HG03460 (cell line): Measurements from ENCODE around the gene PITPNC1.
"Not testable (repeated sequence)": the region's sequence is repeated elsewhere in the genome, so short reads cannot be mapped to it uniquely, and the experiment has no call there.

Experiments
- ATAC-seq: cut with Tn5 transposase; IDR thresholded peaks from one replicate; pipeline ENCODE4 v1.9.1; 2021; ENCODE audit not compliant: unreplicated experiment

The PITPNC1 gene

GRCh38 chr17:67637901-67638641 is 261.0 kb downstream of the PITPNC1 start:
- no peak for ATAC-seq

DNA sequence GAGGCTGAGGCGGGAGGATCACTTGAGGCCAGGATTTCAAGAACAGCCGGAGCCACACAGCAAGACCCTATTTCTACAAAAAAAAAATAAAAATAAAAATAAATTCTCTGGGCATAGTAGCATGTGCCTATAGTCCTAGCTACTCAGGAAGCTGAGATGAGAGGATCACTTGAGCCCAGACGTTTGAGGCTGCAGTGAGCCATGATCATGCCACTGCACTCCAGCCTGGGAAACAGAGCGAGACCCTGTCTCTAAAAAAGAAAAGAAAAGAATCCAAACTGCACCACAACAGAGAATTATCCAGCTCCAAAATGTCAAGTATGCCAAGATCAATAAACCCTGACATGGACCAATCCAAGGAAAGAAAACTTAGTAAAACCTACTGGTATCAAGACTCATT is 261.8 kb downstream of the PITPNC1 start:
- ATAC-seq: no peak

GRCh38 chr17:67639555-67639954 is 262.5 kb downstream of the PITPNC1 start:
- ATAC-seq: no peak

- no peak for ATAC-seq
Measured at GRCh38 chr17:67639979-67640378, 262.9 kb downstream of the PITPNC1 start.

- no peak for ATAC-seq
Measured at GRCh38 chr17:67642488-67642887, 265.4 kb downstream of the PITPNC1 start.

- no peak for ATAC-seq
Measured at GRCh38 chr17:67644061-67644460, 267.0 kb downstream of the PITPNC1 start.

DNA sequence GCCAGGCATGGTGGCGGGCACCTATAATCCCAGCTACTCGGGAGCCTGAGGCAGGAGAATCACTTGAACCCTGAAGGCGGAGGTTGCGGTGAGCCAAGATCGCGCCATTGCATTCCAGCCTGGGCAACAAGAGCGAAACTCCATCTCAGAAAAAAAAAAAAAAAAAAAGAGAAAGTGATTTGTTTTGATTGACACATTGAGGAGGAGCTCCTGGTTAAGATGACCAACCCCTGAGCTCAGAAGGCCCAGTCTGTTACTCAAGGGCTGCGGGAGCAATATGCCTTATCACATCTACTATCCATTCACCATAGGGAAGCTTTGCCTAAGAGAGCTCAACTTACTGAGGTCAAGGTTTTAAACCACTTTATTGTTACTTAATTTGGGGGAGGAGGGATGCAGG is 268.1 kb downstream of the PITPNC1 start:
- ATAC-seq: not testable (repeated sequence)

- no peak for ATAC-seq
Measured at GRCh38 chr17:67646472-67646871, 269.4 kb downstream of the PITPNC1 start.

GRCh38 chr17:67647482-67647881 is 270.4 kb downstream of the PITPNC1 start:
- ATAC-seq: no peak

GRCh38 chr17:67648032-67648905 is 271.2 kb downstream of the PITPNC1 start:
- no peak for ATAC-seq

DNA sequence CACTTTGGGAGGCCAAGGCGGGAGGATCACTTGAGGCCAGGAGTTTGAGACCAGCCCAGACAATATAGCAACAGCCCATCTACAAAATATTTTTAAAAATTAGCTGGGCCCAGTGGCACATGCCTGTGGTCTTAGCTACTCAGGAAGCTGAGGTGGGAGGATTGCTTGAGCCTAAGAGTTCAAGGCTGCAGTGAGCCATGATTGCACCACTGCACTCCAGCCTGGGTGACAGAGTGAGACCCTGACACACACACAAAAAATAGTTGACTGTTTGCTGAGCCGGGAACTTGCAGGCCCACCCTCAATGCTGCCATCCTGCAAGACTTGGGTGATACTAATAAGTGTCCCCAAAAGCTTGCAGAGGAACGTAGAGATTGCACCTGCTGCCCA is 271.8 kb downstream of the PITPNC1 start:
- not testable (repeated sequence) for ATAC-seq

DNA sequence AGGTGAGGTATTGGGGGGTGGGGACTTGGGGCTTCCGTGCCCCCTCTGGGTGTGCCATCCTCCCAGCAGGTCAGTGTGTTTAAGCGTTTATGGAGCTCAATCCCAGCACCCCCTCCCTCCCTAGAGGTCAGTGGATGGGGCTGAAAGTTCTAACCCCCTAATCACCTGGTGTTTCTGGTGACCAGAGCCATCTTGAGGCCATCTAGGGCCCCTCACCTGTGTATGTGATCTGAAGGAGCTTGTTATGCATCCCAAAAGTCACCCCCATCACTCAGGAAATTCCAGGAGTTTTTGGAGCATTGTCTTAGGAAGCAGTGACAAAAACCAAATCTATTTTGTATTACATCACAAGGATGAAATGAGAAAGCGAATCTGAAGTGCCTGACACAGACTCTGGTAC is 272.8 kb downstream of the PITPNC1 start:
- ATAC-seq: no peak

DNA sequence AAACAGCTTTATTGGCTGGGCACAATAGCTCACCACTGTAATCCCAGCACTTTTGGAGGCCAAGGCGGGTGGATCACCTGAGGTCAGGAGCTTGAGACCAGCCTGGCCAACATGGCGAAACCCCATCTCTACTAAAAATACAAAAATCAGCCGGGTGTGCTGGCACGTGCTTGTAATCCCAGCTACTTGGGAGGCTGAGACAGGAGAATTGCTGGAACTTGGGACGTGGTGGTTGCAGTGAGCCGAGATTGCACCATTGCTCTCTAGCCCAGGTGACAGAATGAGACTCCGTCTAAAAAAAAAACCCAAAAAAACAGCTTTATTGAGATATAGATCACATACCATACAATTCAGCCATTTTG is 274.1 kb downstream of the PITPNC1 start:
- ATAC-seq: not testable (repeated sequence)

GRCh38 chr17:67652433-67652832 is 275.4 kb downstream of the PITPNC1 start:
- ATAC-seq: no peak

GRCh38 chr17:67655478-67656148 is 278.5 kb downstream of the PITPNC1 start:
- no peak for ATAC-seq

- ATAC-seq: no peak
Measured at GRCh38 chr17:67656494-67657203, 279.6 kb downstream of the PITPNC1 start.

DNA sequence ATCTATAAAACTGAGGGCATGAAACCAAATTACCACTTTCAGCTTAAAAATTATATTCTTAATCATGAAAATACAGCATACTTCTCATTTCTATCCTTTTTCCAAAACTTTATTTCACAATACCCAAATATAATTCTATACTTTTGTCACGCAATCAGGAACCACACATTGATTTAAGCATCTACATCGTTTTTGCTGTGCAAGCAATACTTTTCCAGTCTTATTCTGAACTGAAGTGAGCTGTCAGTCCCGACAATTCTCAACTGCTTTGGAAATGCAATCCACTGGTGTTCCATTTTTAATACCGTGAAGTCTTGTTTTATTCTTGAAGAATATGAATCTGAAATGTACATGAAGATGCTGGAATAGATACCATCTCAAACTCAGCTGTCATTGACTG is 280.5 kb downstream of the PITPNC1 start:
- no peak for ATAC-seq

DNA sequence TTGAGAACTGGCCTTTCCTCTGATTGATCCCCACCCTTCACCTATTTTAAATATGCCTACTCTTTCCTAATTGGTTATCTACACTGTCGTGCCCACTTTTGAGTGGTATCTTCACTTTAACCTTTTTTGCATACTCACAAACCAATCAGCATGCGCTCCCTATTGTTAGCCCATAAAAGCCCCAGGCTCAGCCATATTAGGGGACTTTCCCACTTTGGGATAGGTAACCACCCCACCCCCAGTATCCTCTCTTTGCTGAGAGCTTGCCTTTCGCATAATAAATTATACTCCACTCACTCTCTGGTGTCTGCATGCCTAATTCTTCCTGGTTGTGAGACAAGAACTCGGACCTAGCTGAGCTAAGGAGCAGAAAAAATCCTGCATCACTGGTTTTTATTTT is 281.2 kb downstream of the PITPNC1 start:
- ATAC-seq: no peak

GRCh38 chr17:67659028-67659427 is 281.9 kb downstream of the PITPNC1 start:
- no peak for ATAC-seq

DNA sequence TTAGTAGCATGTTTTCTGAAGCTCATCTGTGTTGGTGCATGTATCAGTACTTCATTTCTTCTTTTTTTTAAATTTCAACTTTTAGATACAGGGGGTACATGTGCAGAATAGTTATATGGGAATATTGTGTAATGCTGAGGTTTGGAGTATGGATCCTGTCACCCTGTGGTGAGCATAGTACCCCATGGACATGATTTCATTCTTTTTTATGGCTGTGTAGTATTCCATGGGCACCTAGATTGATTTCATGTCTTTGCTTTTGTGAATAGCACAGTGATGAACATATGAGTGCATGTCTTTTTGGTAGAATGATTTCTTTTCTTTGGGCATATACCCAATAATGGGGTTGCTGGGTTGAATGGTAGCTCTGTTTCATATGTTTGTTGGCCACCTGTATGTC is 285.6 kb downstream of the PITPNC1 start:
- ATAC-seq: no peak

GRCh38 chr17:67663457-67663856 is 286.4 kb downstream of the PITPNC1 start:
- ATAC-seq: no peak
